Caco-2 (cell line): ENCODE measurements around the gene CCNDBP1. TPM values are rescaled to one million over a fixed set of nuclear protein-coding genes. Genes with fewer than 3 reads are reported as not detected.

Experiments
- BruUV-seq: library from RNA; stranded (reverse); fragments of 400-500 nt; replicated peaks from 2 replicates; lab custom pipeline; 2021; lab: Mats Ljungman, UMichigan
- CTCF ChIA-PET: fragments of 300-600 bp; sonication (Branson Sonifier 250); formaldehyde crosslinking; loops from one replicate; lab custom pipeline; 2022; ENCODE audit warnings: antibody characterized with exemption; lab: Charles Lee
- POLR2A ChIA-PET: fragments of 300-600 bp; sonication (Branson Sonifier 250); formaldehyde crosslinking; loops from one replicate; lab custom pipeline; 2022; ENCODE audit warnings: antibody characterized with exemption; lab: Charles Lee
- DNase-seq, 2 experiments: peaks; one replicate each; pipeline versions ENCODE4 v3.0.0 to v3.0.0-alpha.2; 2020 to 2022
- H3K27me3 ChIP-seq: replicated peaks from 2 replicates; pipeline ENCODE4 v1.6.0; 2011; ENCODE audit warnings: low read length; ENCODE audit not compliant: control insufficient read depth, insufficient read depth
- H3K36me3 ChIP-seq: 2 replicates; pipeline ENCODE4 v1.5.1; 2011; ENCODE audit warnings: low read length; ENCODE audit not compliant: control insufficient read depth, insufficient read depth
- H3K4me1 ChIP-seq: fragments of 250-450 bp; sonication (Bioruptor Pico); 2 replicates; pipeline ENCODE4 v1.5.1; 2020; ENCODE audit warnings: mild to moderate bottlenecking
- H3K4me3 ChIP-seq: 2 replicates; pipeline ENCODE4 v1.5.1; 2011; ENCODE audit warnings: low read depth, mild to moderate bottlenecking, control low read depth, low read length
- H3K9me3 ChIP-seq: fragments of 250-450 bp; sonication (Bioruptor Pico); 2 replicates; pipeline ENCODE4 v1.5.1; 2020; ENCODE audit warnings: mild to moderate bottlenecking, moderate library complexity
- H3K27ac Mint-ChIP-seq: one replicate; pipeline ENCODE4 v1.8.0; 2022; ENCODE audit warnings: mixed read lengths; ENCODE audit not compliant: unreplicated experiment
- H3K27me3 Mint-ChIP-seq: one replicate; pipeline ENCODE4 v1.8.0; 2022; ENCODE audit warnings: mixed read lengths; ENCODE audit not compliant: insufficient read depth, unreplicated experiment
- H3K36me3 Mint-ChIP-seq: one replicate; pipeline ENCODE4 v1.8.0; 2022; ENCODE audit warnings: mild to moderate bottlenecking, mixed read lengths; ENCODE audit not compliant: insufficient read depth, unreplicated experiment
- H3K4me1 Mint-ChIP-seq: one replicate; pipeline ENCODE4 v1.8.0; 2022; ENCODE audit warnings: low read depth, mixed read lengths; ENCODE audit not compliant: unreplicated experiment
- H3K4me3 Mint-ChIP-seq: one replicate; pipeline ENCODE4 v1.8.0; 2022; ENCODE audit warnings: mild to moderate bottlenecking, moderate library complexity, mixed read lengths; ENCODE audit not compliant: unreplicated experiment
- H3K9me3 Mint-ChIP-seq: one replicate; pipeline ENCODE4 v1.8.0; 2022; ENCODE audit warnings: mixed read lengths; ENCODE audit not compliant: unreplicated experiment
- intact Hi-C: fragments of 100-400 bp; cut with micrococcal nuclease; formaldehyde crosslinking; loops from one replicate; pipeline ENCODE4 v1.10.0; 2022; ENCODE audit not compliant: unreplicated experiment
- total RNA-seq: library from RNA; stranded (reverse); gene quantifications from 2 replicates; pipeline ENCODE4 v1.2.3, GENCODE V29; 2022
- TF ChIP-seq, protein P1 (sequence below), 2 experiments: fragments of 200-600 bp in 1 of 2; IDR thresholded peaks; 1 replicate in 1 of 2; 2 replicates in 1 of 2; pipeline versions ENCODE4 v1.5.1 to v1.8.0; 2011 to 2022; ENCODE audit warnings: antibody characterized with exemption in 1 of 2, control low read depth in 1 of 2, inconsistent platforms in 1 of 2, low read depth in 1 of 2, low read length in 1 of 2, mild to moderate bottlenecking in 1 of 2, moderate library complexity in 1 of 2; ENCODE audit not compliant: insufficient read depth in 1 of 2, severe bottlenecking in 1 of 2, unreplicated experiment in 1 of 2

The CCNDBP1 gene
- total RNA-seq, 1 experiment from 2014 or later = 21.7 TPM

DNA sequence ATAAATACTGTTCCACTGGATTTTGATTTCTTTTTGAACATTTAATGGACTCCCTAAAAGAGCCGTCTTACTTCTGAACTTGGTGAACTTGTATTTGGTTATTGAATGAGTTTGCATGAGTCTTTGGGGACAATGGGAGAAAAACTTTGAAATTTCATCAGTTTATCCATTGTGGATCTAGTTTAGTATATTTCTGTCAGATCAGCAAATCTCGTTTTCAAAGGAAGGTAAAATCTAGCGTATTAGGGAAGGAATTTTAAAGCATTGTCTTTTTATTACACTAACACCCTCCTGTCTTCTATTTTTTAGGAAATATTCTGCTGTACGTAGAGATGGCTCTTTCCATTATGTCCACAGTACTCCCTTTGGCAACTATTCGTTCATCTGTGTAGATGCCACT, 39.0 kb upstream of the CCNDBP1 start:
- H3K27ac Mint-ChIP-seq = peak overlapping the region; percentile 26

DNA sequence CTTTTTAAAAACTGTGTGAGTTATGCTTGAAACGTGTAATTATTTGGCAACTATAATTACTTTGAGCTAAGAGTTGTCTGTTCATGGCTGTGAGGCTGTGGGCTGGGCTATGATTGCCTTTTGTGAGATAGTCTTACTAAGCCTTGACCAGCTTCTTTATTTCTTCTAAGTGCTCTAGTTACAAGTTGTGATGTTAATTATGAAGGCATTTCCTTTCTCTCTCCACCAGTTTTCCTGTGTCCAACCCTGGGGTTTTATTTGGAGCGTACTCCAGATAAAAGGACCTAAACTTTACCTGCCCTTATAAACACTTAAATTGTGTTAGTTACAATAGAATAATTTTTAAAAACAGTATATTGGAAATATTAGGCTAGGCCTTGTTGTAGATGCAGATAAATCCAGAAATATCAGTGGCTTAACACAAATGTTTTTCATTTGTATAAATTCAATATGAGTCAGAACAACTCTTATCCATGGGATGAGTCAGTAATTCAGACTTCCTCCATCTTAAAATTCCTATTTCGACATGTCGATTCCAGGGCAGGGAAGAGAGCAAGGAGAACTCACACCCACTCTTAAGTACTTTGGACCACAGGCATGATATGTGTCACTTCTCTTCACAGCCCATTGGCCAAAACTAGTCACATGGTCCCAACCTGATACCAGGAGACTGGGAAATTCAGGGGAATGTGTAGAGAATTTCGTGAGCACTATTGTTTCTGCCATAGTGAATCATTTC, 34.8 kb upstream of the CCNDBP1 start:
- H3K27ac Mint-ChIP-seq = no peak overlapping the region
- ChIA-PET CTCF (no interaction called here), POLR2A (no interaction called here)
- no peak overlapping the region for H3K4me3 Mint-ChIP-seq
- Histone ChIP-seq H3K4me3 (no peak overlapping the region), H3K36me3 (no peaks in the 10 kb centered on the region), H3K27me3 (no peaks in the 10 kb centered on the region), H3K4me1 (peaks cover 15% of the 10 kb centered on the region), H3K9me3 (no peaks in the 10 kb centered on the region)
- DNase-seq = peak in 1 of 2 experiments; percentile 21
- no peaks in the 10 kb centered on the region for H3K9me3 Mint-ChIP-seq
- intact Hi-C loops = no loop called here
- TF ChIP-seq, protein P1, sequence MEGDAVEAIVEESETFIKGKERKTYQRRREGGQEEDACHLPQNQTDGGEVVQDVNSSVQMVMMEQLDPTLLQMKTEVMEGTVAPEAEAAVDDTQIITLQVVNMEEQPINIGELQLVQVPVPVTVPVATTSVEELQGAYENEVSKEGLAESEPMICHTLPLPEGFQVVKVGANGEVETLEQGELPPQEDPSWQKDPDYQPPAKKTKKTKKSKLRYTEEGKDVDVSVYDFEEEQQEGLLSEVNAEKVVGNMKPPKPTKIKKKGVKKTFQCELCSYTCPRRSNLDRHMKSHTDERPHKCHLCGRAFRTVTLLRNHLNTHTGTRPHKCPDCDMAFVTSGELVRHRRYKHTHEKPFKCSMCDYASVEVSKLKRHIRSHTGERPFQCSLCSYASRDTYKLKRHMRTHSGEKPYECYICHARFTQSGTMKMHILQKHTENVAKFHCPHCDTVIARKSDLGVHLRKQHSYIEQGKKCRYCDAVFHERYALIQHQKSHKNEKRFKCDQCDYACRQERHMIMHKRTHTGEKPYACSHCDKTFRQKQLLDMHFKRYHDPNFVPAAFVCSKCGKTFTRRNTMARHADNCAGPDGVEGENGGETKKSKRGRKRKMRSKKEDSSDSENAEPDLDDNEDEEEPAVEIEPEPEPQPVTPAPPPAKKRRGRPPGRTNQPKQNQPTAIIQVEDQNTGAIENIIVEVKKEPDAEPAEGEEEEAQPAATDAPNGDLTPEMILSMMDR (IDR thresholded peaks at IDR 0.05; ENCODE audit: insufficient read depth in 1 of 2, low read depth in 1 of 2, low read length in 1 of 2, severe bottlenecking in 1 of 2, unreplicated experiment in 1 of 2) = no peak
- H3K4me1 Mint-ChIP-seq = peaks cover 8% of the 10 kb centered on the region
- peaks cover 9% of the 10 kb centered on the region for H3K36me3 Mint-ChIP-seq
- no TSS peak for BruUV-seq
- H3K27me3 Mint-ChIP-seq = no peaks in the 10 kb centered on the region

More for the DNA sequence above, 39.0 kb upstream of the CCNDBP1 start:
- CTCF ChIA-PET = no interaction called here
- DNase-seq = no peak
- TF ChIP-seq, protein P1 (IDR thresholded peaks at IDR 0.05; ENCODE audit: insufficient read depth in 1 of 2, low read depth in 1 of 2, low read length in 1 of 2, severe bottlenecking in 1 of 2, unreplicated experiment in 1 of 2) = no peak
- peaks cover 18% of the 10 kb centered on the region for H3K36me3 Mint-ChIP-seq
- H3K9me3 Mint-ChIP-seq = no peaks in the 10 kb centered on the region
- Histone ChIP-seq H3K36me3 (no peaks in the 10 kb centered on the region), H3K9me3 (no peaks in the 10 kb centered on the region), H3K4me1 (peaks cover 15% of the 10 kb centered on the region), H3K4me3 (no peak overlapping the region), H3K27me3 (no peaks in the 10 kb centered on the region)
- peaks cover 8% of the 10 kb centered on the region for H3K4me1 Mint-ChIP-seq
- POLR2A ChIA-PET = no interaction called here
- intact Hi-C loops = no loop called here
- no peak overlapping the region for H3K4me3 Mint-ChIP-seq
- no TSS peak for BruUV-seq
- no peaks in the 10 kb centered on the region for H3K27me3 Mint-ChIP-seq

DNA sequence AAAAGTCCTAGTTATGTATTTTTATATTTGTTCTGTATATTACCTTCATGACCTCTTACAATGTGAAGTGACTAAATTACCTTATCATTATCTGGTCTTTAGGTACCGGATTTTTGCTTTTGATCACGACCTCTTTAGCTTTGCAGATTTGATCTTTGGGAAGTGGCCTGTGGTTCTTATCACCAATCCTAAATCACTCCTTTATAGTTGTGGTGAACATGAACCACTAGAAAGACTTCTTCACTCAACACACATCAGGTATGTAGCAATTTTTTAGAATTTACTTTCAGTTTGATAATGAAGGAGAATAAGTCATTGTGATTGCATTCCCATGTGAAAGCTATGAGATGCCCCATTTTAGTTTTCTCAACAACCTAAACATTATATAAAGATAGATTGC, 33.5 kb upstream of the CCNDBP1 start:
- DNase-seq = no peak
- no peaks in the 10 kb centered on the region for H3K4me1 Mint-ChIP-seq
- ChIA-PET CTCF (no interaction called here), POLR2A (no interaction called here)
- peaks cover 8% of the 10 kb centered on the region for H3K4me1 ChIP-seq
- H3K9me3 Mint-ChIP-seq = no peaks in the 10 kb centered on the region
- TF ChIP-seq, protein P1 (IDR thresholded peaks at IDR 0.05; ENCODE audit: insufficient read depth in 1 of 2, low read depth in 1 of 2, low read length in 1 of 2, severe bottlenecking in 1 of 2, unreplicated experiment in 1 of 2) = no peak
- intact Hi-C loops = no loop called here
- H3K4me3 ChIP-seq = no peak overlapping the region
- H3K27ac Mint-ChIP-seq = no peak overlapping the region
- no peaks in the 10 kb centered on the region for H3K27me3 ChIP-seq
- no peaks in the 10 kb centered on the region for H3K36me3 ChIP-seq
- no peak overlapping the region for H3K4me3 Mint-ChIP-seq
- H3K27me3 Mint-ChIP-seq = no peaks in the 10 kb centered on the region
- peaks cover 9% of the 10 kb centered on the region for H3K36me3 Mint-ChIP-seq
- H3K9me3 ChIP-seq = no peaks in the 10 kb centered on the region
- no TSS peak for BruUV-seq
